ENCODE results near the gene SNTB2.

GRCh38 chr16:69345923-69346322, 159.0 kb downstream of the SNTB2 start:
- TF ChIP-seq, protein P1, sequence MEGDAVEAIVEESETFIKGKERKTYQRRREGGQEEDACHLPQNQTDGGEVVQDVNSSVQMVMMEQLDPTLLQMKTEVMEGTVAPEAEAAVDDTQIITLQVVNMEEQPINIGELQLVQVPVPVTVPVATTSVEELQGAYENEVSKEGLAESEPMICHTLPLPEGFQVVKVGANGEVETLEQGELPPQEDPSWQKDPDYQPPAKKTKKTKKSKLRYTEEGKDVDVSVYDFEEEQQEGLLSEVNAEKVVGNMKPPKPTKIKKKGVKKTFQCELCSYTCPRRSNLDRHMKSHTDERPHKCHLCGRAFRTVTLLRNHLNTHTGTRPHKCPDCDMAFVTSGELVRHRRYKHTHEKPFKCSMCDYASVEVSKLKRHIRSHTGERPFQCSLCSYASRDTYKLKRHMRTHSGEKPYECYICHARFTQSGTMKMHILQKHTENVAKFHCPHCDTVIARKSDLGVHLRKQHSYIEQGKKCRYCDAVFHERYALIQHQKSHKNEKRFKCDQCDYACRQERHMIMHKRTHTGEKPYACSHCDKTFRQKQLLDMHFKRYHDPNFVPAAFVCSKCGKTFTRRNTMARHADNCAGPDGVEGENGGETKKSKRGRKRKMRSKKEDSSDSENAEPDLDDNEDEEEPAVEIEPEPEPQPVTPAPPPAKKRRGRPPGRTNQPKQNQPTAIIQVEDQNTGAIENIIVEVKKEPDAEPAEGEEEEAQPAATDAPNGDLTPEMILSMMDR (IDR thresholded peaks at IDR 0.05), result no peak
- no peak for TF ChIP-seq POLR2A (IDR thresholded peaks at IDR 0.05)
